Activated CD8-positive, alpha-beta T cell treated with anti-CD3 and anti-CD28 coated beads, Interleukin-2, amount 10 ng/mL, durations not matched to agents 7 days and 5 days (primary cell): Measurements from ENCODE around the gene CELA3B. TPM values are rescaled to one million over a fixed set of nuclear protein-coding genes. Genes with fewer than 3 reads are reported as not detected.
"Not testable (repeated sequence)": the region's sequence is repeated elsewhere in the genome, so short reads cannot be mapped to it uniquely, and the experiment has no call there.

Experiments used
- ATAC-seq: fragments of 150-1000 bp; cut with Tn5 transposase; one replicate; pipeline ENCODE4 v1.10.0; 2021; ENCODE audit warnings: moderate library complexity
- CTCF ChIA-PET: fragments of 350-600 bp; sonication (Branson Sonifier 250); formaldehyde crosslinking; loops from one replicate; lab custom pipeline; 2021; ENCODE audit warnings: antibody characterized with exemption; lab: Charles Lee
- POLR2A ChIA-PET: fragments of 350-600 bp; sonication (Branson Sonifier 250); formaldehyde crosslinking; loops from one replicate; lab custom pipeline; 2021; ENCODE audit warnings: antibody characterized with exemption; lab: Charles Lee
- DNase-seq: peaks from one replicate; pipeline ENCODE4 v3.0.0-alpha.2; 2020
- H3K27ac Mint-ChIP-seq: one replicate; pipeline ENCODE4 v1.8.0; 2021; ENCODE audit warnings: mild to moderate bottlenecking, mixed read lengths
- H3K27me3 Mint-ChIP-seq: one replicate; pipeline ENCODE4 v1.8.0; 2021; ENCODE audit warnings: low read depth, mixed read lengths
- H3K36me3 Mint-ChIP-seq: one replicate; pipeline ENCODE4 v1.8.0; 2021; ENCODE audit warnings: low read depth, mixed read lengths
- H3K4me1 Mint-ChIP-seq: one replicate; pipeline ENCODE4 v1.8.0; 2021; ENCODE audit warnings: low read depth, mixed read lengths
- H3K4me3 Mint-ChIP-seq: one replicate; pipeline ENCODE4 v1.8.0; 2021; ENCODE audit warnings: mild to moderate bottlenecking, mixed read lengths
- H3K9me3 Mint-ChIP-seq: one replicate; pipeline ENCODE4 v1.8.0; 2022; ENCODE audit warnings: mixed read lengths; ENCODE audit not compliant: insufficient read depth
- total RNA-seq, 2 experiments: library from RNA; stranded (reverse); gene quantifications; one replicate each; pipeline ENCODE4 v1.2.3, GENCODE V29; 2021

The CELA3B gene
- total RNA-seq, 2 experiments from 2014 or later: not detected

DNA sequence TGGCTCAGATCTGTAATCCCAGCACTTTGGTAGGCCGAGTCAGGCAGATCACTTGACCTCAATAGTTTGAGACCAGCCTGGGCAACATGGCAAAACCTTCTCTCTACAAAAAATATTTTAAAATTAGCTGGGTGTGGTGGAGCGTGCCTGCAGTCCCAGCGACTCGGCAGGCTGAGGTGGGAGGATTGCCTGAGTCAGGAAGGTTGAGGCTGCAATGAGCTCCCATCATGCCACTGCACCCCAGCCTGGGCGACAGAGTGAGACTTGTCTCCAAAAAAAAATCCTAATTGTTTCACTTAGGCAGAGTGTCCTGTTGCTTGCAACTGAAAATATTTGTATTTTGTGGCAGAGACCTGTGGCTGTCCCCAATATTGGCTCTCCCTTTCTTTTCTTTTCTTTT is 7.8 kb upstream of the CELA3B start:
- H3K9me3 Mint-ChIP-seq, ATAC-seq, CTCF ChIA-PET, H3K27ac Mint-ChIP-seq, DNase-seq, H3K4me1 Mint-ChIP-seq, H3K36me3 Mint-ChIP-seq, H3K4me3 Mint-ChIP-seq, H3K27me3 Mint-ChIP-seq: not testable (repeated sequence)
- POLR2A ChIA-PET: interaction anchor here (0.6 kb wide), 1 partner anchor 14 kb away, joined by 3 read pairs; no protein-coding TSS in a partner anchor

- H3K36me3 Mint-ChIP-seq, POLR2A ChIA-PET: not testable (repeated sequence)
Measured at GRCh38 chr1:21970523-21970922, 6.3 kb upstream of the CELA3B start.

DNA sequence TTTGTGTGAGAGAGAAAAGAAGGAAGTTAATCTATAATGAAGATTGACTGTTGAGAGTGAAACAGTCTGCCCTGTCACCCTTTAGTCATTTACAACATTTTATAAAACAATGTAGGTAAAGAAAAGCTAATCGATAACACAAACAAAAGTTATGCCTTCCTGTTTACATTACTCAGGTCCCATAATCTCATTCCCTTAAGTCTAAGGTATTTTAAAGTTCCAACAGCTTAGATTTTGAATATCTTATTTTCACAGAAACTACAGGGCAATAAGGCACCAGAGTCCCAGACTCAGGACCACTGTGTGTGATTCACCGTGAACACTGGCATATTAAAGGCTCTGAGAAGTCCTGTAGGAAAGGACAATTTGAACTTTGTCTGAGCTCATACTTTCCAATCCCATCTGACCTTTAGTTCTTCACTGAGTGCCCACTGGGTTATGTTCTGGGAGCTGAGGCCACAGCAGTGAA is 3.8 kb upstream of the CELA3B start:
- ATAC-seq, H3K27me3 Mint-ChIP-seq, H3K36me3 Mint-ChIP-seq, H3K27ac Mint-ChIP-seq, H3K4me1 Mint-ChIP-seq, H3K9me3 Mint-ChIP-seq, DNase-seq, H3K4me3 Mint-ChIP-seq, POLR2A ChIA-PET: not testable (repeated sequence)
- CTCF ChIA-PET: interaction anchor here (0.9 kb wide), 1 partner anchor 10 kb away, joined by 3 read pairs; no protein-coding TSS in a partner anchor

More at GRCh38 chr1:21970523-21970922, 6.3 kb upstream of the CELA3B start:
- CTCF ChIA-PET, ATAC-seq, H3K9me3 Mint-ChIP-seq, DNase-seq, H3K4me1 Mint-ChIP-seq, H3K27me3 Mint-ChIP-seq, H3K27ac Mint-ChIP-seq, H3K4me3 Mint-ChIP-seq: not testable (repeated sequence)

GRCh38 chr1:21973948-21974347 is 2.9 kb upstream of the CELA3B start:
- H3K36me3 Mint-ChIP-seq, CTCF ChIA-PET, H3K4me3 Mint-ChIP-seq, H3K9me3 Mint-ChIP-seq, DNase-seq, POLR2A ChIA-PET, H3K4me1 Mint-ChIP-seq, H3K27me3 Mint-ChIP-seq, H3K27ac Mint-ChIP-seq, ATAC-seq: not testable (repeated sequence)

DNA sequence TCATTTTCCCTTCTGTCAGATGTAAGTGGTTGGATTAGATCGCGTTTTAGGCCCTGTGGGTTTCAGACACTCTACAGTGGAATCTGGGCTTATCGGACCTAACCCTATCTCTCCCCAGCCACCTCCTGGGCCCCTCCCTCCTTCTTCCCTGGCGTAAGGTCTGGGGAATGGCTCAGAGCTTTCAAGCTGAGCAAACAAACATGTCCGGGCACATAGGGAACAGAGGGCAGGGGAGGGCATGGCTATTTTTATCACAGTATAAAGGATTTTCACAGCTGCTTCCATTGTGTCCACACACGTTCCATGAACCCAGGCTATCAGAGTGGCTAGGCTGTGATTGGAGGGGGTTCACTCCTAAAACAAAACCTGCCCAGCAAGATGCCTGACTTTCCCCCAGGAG is 2.1 kb upstream of the CELA3B start:
- POLR2A ChIA-PET, H3K27ac Mint-ChIP-seq, H3K36me3 Mint-ChIP-seq, H3K4me1 Mint-ChIP-seq, CTCF ChIA-PET, ATAC-seq, H3K9me3 Mint-ChIP-seq, H3K4me3 Mint-ChIP-seq, DNase-seq, H3K27me3 Mint-ChIP-seq: not testable (repeated sequence)

DNA sequence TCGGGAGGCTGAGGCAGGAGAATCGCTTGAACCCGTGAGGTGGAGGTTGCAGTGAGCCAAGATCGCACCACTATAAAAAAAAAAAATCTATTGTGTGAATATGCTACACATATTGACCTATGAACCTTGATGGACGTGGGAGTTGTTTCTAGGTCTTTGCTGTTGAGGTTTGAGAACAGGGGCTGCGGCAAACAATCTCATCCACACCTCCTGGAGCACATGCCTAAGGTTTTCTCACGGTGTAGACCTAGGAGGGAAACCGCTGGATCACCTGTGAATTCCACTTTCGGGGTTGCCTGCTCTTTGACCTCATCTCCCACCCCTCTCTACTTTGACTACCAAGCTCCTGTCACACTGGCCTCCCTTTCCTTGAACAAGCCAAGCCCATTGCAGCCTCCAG is 1.5 kb upstream of the CELA3B start:
- POLR2A ChIA-PET, H3K4me3 Mint-ChIP-seq, ATAC-seq, H3K36me3 Mint-ChIP-seq, H3K4me1 Mint-ChIP-seq, DNase-seq, H3K27me3 Mint-ChIP-seq, H3K9me3 Mint-ChIP-seq, CTCF ChIA-PET, H3K27ac Mint-ChIP-seq: not testable (repeated sequence)

GRCh38 chr1:21978209-21978608 is 1.4 kb downstream of the CELA3B start:
- CTCF ChIA-PET, POLR2A ChIA-PET, DNase-seq, ATAC-seq, H3K27me3 Mint-ChIP-seq, H3K4me1 Mint-ChIP-seq, H3K27ac Mint-ChIP-seq, H3K9me3 Mint-ChIP-seq, H3K36me3 Mint-ChIP-seq, H3K4me3 Mint-ChIP-seq: not testable (repeated sequence)

DNA sequence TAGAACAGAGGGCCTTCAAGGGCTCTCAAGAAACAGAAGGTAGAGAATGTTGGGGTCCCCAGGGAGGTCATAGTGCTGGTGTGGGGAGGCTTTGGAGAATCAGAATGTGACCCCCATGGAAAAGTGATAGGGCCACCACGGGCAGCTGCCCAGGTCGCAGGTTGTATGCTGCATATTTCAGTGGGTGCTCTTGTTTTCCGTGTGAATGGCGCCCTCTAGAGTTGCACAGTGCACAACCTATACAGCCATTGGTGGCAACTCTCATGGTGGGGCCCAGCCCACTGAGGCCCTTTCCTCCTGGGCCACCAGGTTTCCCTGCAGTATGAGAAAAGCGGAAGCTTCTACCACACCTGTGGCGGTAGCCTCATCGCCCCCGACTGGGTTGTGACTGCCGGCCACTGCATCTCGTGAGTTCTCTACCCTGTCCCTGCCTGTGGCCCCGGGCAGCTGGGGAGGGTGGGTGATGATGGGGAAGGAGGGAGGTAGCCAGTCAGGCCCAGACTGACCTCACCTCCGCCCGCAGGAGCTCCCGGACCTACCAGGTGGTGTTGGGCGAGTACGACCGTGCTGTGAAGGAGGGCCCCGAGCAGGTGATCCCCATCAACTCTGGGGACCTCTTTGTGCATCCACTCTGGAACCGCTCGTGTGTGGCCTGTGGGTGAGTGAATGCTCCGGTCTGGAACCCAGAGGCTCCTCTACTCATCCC is 3.8 kb downstream of the CELA3B start:
- H3K9me3 Mint-ChIP-seq, H3K27me3 Mint-ChIP-seq, H3K4me1 Mint-ChIP-seq, POLR2A ChIA-PET, H3K27ac Mint-ChIP-seq, H3K36me3 Mint-ChIP-seq, H3K4me3 Mint-ChIP-seq: not testable (repeated sequence)
- DNase-seq (peak; percentile 34), ATAC-seq (peak; percentile 79)
- CTCF ChIA-PET: interaction anchor here (1.1 kb wide), 1 partner anchor 44 kb away, joined by 3 read pairs; no protein-coding TSS in a partner anchor

GRCh38 chr1:21981253-21981652 is 4.4 kb downstream of the CELA3B start:
- not testable (repeated sequence) for H3K4me1 Mint-ChIP-seq, H3K36me3 Mint-ChIP-seq
- CTCF ChIA-PET: interaction anchor here (1.1 kb wide), 1 partner anchor 44 kb away, joined by 3 read pairs; no protein-coding TSS in a partner anchor

DNA sequence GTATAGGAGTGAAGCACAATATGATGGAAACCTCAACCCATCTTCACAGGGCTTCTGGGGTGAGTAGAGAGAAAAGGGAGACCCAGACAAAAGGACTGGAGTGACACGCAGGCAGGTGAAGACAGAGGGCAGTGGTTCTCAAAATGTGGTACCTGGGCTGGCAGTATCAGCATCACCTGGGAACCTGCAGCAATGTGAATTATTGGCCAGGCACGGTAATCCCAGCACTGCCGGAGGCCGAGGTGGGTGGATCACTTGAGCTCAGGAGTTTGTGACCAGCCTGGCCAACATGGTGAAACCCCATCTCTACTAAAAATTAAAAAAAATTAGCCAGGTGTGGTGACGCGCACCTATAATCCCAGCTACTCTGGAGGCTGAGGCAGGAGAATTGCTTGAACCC is 5.3 kb downstream of the CELA3B start:
- ATAC-seq, H3K9me3 Mint-ChIP-seq, H3K27me3 Mint-ChIP-seq, POLR2A ChIA-PET, H3K36me3 Mint-ChIP-seq, DNase-seq, H3K27ac Mint-ChIP-seq, H3K4me1 Mint-ChIP-seq, H3K4me3 Mint-ChIP-seq: not testable (repeated sequence)
- CTCF ChIA-PET: interaction anchor here (1.1 kb wide), 1 partner anchor 42 kb away, joined by 3 read pairs; no protein-coding TSS in a partner anchor

More at GRCh38 chr1:21981253-21981652, 4.4 kb downstream of the CELA3B start:
- H3K27me3 Mint-ChIP-seq, POLR2A ChIA-PET, H3K27ac Mint-ChIP-seq, DNase-seq, H3K4me3 Mint-ChIP-seq, ATAC-seq, H3K9me3 Mint-ChIP-seq: not testable (repeated sequence)

- ATAC-seq, H3K27ac Mint-ChIP-seq, H3K9me3 Mint-ChIP-seq, H3K27me3 Mint-ChIP-seq, CTCF ChIA-PET, H3K4me1 Mint-ChIP-seq, H3K36me3 Mint-ChIP-seq, H3K4me3 Mint-ChIP-seq, DNase-seq: not testable (repeated sequence)
- POLR2A ChIA-PET: interaction anchor here (0.6 kb wide), 1 partner anchor 15 kb away, joined by 3 read pairs; no protein-coding TSS in a partner anchor
Measured at GRCh38 chr1:21983539-21983938, 6.7 kb downstream of the CELA3B start.

GRCh38 chr1:21985893-21986292 is 9.1 kb downstream of the CELA3B start:
- H3K4me3 Mint-ChIP-seq, H3K36me3 Mint-ChIP-seq, H3K27me3 Mint-ChIP-seq, CTCF ChIA-PET, H3K4me1 Mint-ChIP-seq, H3K27ac Mint-ChIP-seq, POLR2A ChIA-PET, H3K9me3 Mint-ChIP-seq, ATAC-seq, DNase-seq: not testable (repeated sequence)
